Measurements from ENCODE around the gene SAMD5. TPM values are rescaled to one million over a fixed set of nuclear protein-coding genes. Genes with fewer than 3 reads are reported as not detected.
A peak's percentile ranks its signal among the peaks of the same experiment; 100 is the strongest.

The SAMD5 gene
- total and polyA plus RNA-seq, 2 of the 8 experiments (the other 6 are each of a cell fraction or from before 2014, with no cell fraction given) = 0.02 to 0.04 TPM

DNA sequence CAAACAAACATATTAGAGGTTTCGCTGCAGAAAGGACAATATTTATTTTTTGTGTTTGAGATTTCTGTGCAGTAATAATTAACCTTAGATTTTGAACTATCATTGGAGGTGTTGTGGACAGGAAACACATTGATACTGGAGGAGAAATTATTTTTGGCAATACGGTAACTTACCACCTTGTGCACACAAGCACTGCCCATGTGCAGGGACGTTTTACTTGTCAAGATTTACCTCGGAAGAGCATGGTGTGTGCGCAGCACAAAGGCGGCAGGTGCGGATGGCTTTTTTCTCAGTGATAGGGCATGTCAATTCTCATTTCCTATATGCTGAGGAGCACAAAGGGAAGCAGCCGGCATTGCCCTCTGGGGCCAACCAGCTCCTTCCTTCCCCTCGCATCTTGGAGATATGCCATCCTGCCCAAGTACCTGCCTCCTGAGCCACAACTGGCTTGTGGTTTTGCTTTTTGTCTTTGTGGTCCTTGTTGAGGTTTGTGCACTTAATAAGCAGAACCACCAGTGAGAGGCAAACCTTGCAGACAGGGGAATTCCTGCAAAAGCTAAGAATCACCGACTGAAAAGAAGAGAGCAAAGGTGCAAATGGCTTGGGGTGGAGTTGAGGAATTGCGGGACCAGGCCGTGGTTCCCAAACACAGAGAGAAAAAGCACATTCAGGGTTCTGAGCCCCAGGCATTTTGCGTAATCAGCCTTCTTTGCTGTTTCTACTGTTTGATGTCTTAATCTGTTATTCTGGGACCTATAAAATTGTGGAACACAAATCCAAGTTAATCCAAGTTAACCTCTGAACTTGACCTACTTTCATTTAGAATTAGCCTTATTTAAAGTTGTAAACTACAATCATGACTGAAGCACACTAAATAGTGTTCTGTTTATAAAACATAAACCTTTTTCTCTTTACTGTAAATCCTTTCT lies 21.9 kb downstream of the SAMD5 start:
- FAIRE-seq = no peak
- POLR2A ChIA-PET (ENCODE audit: partially characterized antibody) = interaction anchor here (0.6 kb wide), 1 partner anchor 297 kb away, joined by 3 read pairs; no protein-coding TSS in a partner anchor
- H3K27me3 ChIP-seq (replicated peaks in 1 of 4; ENCODE audit: control insufficient read depth in 3 of 4, extremely low read depth in 1 of 4, insufficient read depth in 3 of 4, low read length in 3 of 4) = no peaks in the 10 kb centered on the region
- H2AFZ ChIP-seq (ENCODE audit: low read length) = peak overlapping the region; percentile 89; the same call in 1 of the 2 replicates
- no peak overlapping the region for H3K14ac ChIP-seq (ENCODE audit: insufficient read length)
- H3K79me1 ChIP-seq (ENCODE audit: low read depth, low read length) = no peaks in the 10 kb centered on the region
- 79% methylated on average over 12 of the region's 13 CpGs; no CpG with 5 or more reads in 1 of the 2 experiments for whole genome bisulfite sequencing, 2 experiments (ENCODE audit: extremely low coverage in 1 of 2, insufficient coverage in 1 of 2, insufficient read length in 1 of 2, insufficient replicate concordance in 2 of 2, low coverage in 1 of 2, low lambda C conversion rate in 2 of 2, missing lambda C conversion rate in 1 of 2)
- H2BK120ac ChIP-seq (replicated peaks; ENCODE audit: low read depth, low read length) = no peak overlapping the region
- no peak overlapping the region for H2AK5ac ChIP-seq (ENCODE audit: low read depth, low read length)
- no peak overlapping the region for H3K9ac ChIP-seq (replicated peaks in 1 of 4; ENCODE audit: extremely low read depth in 1 of 4, low read depth in 3 of 4, low read length in 3 of 4)
- H3K4me1 ChIP-seq (replicated peaks in 1 of 4; ENCODE audit: control insufficient read depth in 3 of 4, insufficient read depth in 4 of 4, low read length in 3 of 4) = peaks cover 0 to 5% (median 0%) of the 10 kb centered on the region in 4 experiments; a peak in 1 of 7 replicates
- no peak overlapping the region for H3K27ac ChIP-seq (ENCODE audit: low read depth, low read length)
- H3K79me2 ChIP-seq (ENCODE audit: control insufficient read depth in 1 of 2, insufficient read depth in 2 of 2, low read length in 2 of 2) = no peaks in the 10 kb centered on the region
- H3K4me2 ChIP-seq (ENCODE audit: insufficient read depth in 1 of 2, low read depth in 2 of 2, low read length in 2 of 2) = no peak overlapping the region
- H2BK15ac ChIP-seq (ENCODE audit: low read length) = no peak overlapping the region
- no peak overlapping the region for H4K5ac ChIP-seq (ENCODE audit: insufficient read length, low read depth, low read length)
- H2BK20ac ChIP-seq (ENCODE audit: low read length) = no peak overlapping the region
- DNase-seq (ENCODE audit: low read depth in 1 of 2, low spot score in 2 of 2) = no peak
- H3K23me2 ChIP-seq (ENCODE audit: low read depth, low read length) = no peaks in the 10 kb centered on the region
- H4K8ac ChIP-seq (ENCODE audit: extremely low read depth, insufficient read depth, low read length) = no peak overlapping the region
- H3K56ac ChIP-seq (replicated peaks; ENCODE audit: insufficient read length, low read depth, low read length) = no peak overlapping the region
- H3K9me3 ChIP-seq (ENCODE audit: insufficient read depth in 2 of 2, low read depth in 1 of 2, low read length in 1 of 2) = no peaks in the 10 kb centered on the region
- no peak overlapping the region for H3K23ac ChIP-seq (ENCODE audit: insufficient read length)
- CTCF ChIA-PET (ENCODE audit: partially characterized antibody) = no interaction called here
- H3K4me3 ChIP-seq (ENCODE audit: extremely low read depth in 1 of 4, insufficient read depth in 2 of 4, low read depth in 3 of 4, low read length in 4 of 4) = no peak overlapping the region
- no peak overlapping the region for H4K91ac ChIP-seq (replicated peaks; ENCODE audit: insufficient read length, low read length)
- H2BK12ac ChIP-seq (ENCODE audit: low read depth, low read length) = no peak overlapping the region
- no peak overlapping the region for H3K4ac ChIP-seq (replicated peaks; ENCODE audit: insufficient read length, low read depth, low read length)
- TF ChIP-seq CEBPB (IDR thresholded peaks at IDR 0.05; ENCODE audit: low read depth, low read length) = peak; percentile 10; the same call in 1 of the 2 replicates
- no peak for TF ChIP-seq SUZ12 (IDR thresholded peaks at IDR 0.05; ENCODE audit: low read length)
- H2BK5ac ChIP-seq (ENCODE audit: low read depth, low read length) = no peak overlapping the region
- H3K36me3 ChIP-seq (ENCODE audit: control insufficient read depth in 2 of 4, insufficient read depth in 4 of 4, low read length in 3 of 4) = no peaks in the 10 kb centered on the region
- H4K20me1 ChIP-seq (replicated peaks in 1 of 2; ENCODE audit: control insufficient read depth in 1 of 2, insufficient read depth in 2 of 2, low read length in 2 of 2) = no peaks in the 10 kb centered on the region
- H3K18ac ChIP-seq (ENCODE audit: extremely low read depth, low read length) = no peak overlapping the region

All from H1 (cell line).